Prostate gland (tissue), 2 donors: ENCODE data around the gene IL24. TPM values are rescaled to one million over a fixed set of nuclear protein-coding genes. Genes with fewer than 3 reads are reported as not detected.

Experiments used
- DNase-seq: peaks from one replicate; pipeline ENCODE4 v3.0.0-alpha.2; 2019; ENCODE audit warnings: low spot score
- H3K27ac ChIP-seq, 2 donors: fragments of 200-600 bp; sonication (generic); 2 replicates each; pipeline ENCODE4 v1.5.1; 2017 to 2019
- H3K27me3 ChIP-seq: fragments of 200-600 bp; sonication (generic); replicated peaks from 2 replicates; pipeline ENCODE4 v1.5.1; 2019; ENCODE audit not compliant: insufficient read depth
- H3K36me3 ChIP-seq, 2 donors: fragments of 200-600 bp; sonication (generic); 1 replicate in 1 of 2; 2 replicates in 1 of 2; pipeline versions ENCODE4 v1.5.1 to v1.8.1; 2017 to 2019
- H3K4me1 ChIP-seq: fragments of 200-600 bp; sonication (generic); replicated peaks from 2 replicates; pipeline ENCODE4 v1.5.1; 2019
- H3K4me3 ChIP-seq, 2 donors: fragments of 200-600 bp; sonication (generic); 2 replicates each; pipeline ENCODE4 v1.5.1; 2017 to 2019
- H3K9me3 ChIP-seq: fragments of 200-600 bp; sonication (generic); 2 replicates; pipeline ENCODE4 v1.5.1; 2017
- CTCF ChIP-seq, 4 experiments: fragments of 200-600 bp in 2 of 4; fragments of 450-650 bp in 2 of 4; sonication (generic) in 2 of 4; IDR thresholded peaks; 1 replicate in 3 of 4; 2 replicates in 1 of 4; pipeline ENCODE4 v1.5.1; 2016 to 2019; ENCODE audit warnings: antibody characterized with exemption in 4 of 4, mild to moderate bottlenecking in 2 of 4, moderate library complexity in 2 of 4
- POLR2A ChIP-seq: fragments of 450-650 bp; IDR thresholded peaks from one replicate; pipeline ENCODE4 v1.6.1; 2016; ENCODE audit warnings: antibody characterized with exemption, mild to moderate bottlenecking
- POLR2AphosphoS5 ChIP-seq: sonication (generic); formaldehyde crosslinking; IDR thresholded peaks from one replicate; pipeline ENCODE4 v1.6.1; 2017; ENCODE audit warnings: antibody characterized with exemption
- WGBS: methylation state at CpG from one replicate; pipeline ENCODE4 v1.1.5; 2018; 5-methylcytosine and 5-hydroxymethylcytosine counted together
- intact Hi-C: fragments of 100-400 bp; cut with DNase I; formaldehyde crosslinking; loops from one replicate; pipeline ENCODE4 v1.14.2; 2022
- total RNA-seq, 2 donors: library from RNA; depleted of rRNA; stranded (reverse); fragments of >200 nt; gene quantifications; one replicate each; pipeline ENCODE4 v1.1.0, GENCODE V29; 2016

IL24 gene
- total RNA-seq, 2 donors from 2014 or later: not detected

- no peak for DNase-seq
- Histone ChIP-seq H3K4me3 (no peak overlapping the region), H3K27me3 (no peaks in the 10 kb centered on the region), H3K36me3 (no peaks in the 10 kb centered on the region), H3K9me3 (no peaks in the 10 kb centered on the region), H3K4me1 (no peaks in the 10 kb centered on the region), H3K27ac (no peak overlapping the region)
- WGBS: 90% methylated on average over 4 of the region's 4 CpGs
- intact Hi-C loops: no loop called here
- TF ChIP-seq CTCF (IDR thresholded peaks at IDR 0.05): no peak
- no peak for TF ChIP-seq POLR2AphosphoS5
- TF ChIP-seq POLR2A: no peak
These were observed 37.1 kb upstream of the IL24 start for GRCh38 chr1:206860165-206860564.

GRCh38 chr1:206863266-206863665 lies 34.0 kb upstream of the IL24 start:
- no peak overlapping the region for H3K4me3 ChIP-seq
- intact Hi-C loops: no loop called here
- DNase-seq: no peak
- H3K4me1 ChIP-seq: no peaks in the 10 kb centered on the region
- H3K9me3 ChIP-seq: no peaks in the 10 kb centered on the region
- whole genome bisulfite sequencing: 33% methylated on average over 1 of the region's 1 CpG
- no peaks in the 10 kb centered on the region for H3K27me3 ChIP-seq
- no peaks in the 10 kb centered on the region for H3K36me3 ChIP-seq
- no peak overlapping the region for H3K27ac ChIP-seq
- TF ChIP-seq POLR2A: no peak
- no peak for TF ChIP-seq CTCF (IDR thresholded peaks at IDR 0.05)
- TF ChIP-seq POLR2AphosphoS5: no peak

- Histone ChIP-seq H3K27me3 (no peaks in the 10 kb centered on the region), H3K9me3 (no peaks in the 10 kb centered on the region), H3K27ac (no peak within 1 kb of the TSS), H3K36me3 (no peaks in the 10 kb centered on the region), H3K4me3 (no peak within 1 kb of the TSS), H3K4me1 (no peaks in the 10 kb centered on the region)
- WGBS: 50% methylated on average over 19 of the region's 19 CpGs
- TF ChIP-seq POLR2AphosphoS5: peak; percentile 76
- TF ChIP-seq CTCF (IDR thresholded peaks at IDR 0.05): peak; percentile 66 to 89 (median 84)
- no peak for TF ChIP-seq POLR2A
- intact Hi-C loops: loop anchor here (2.0 kb wide), 1 partner anchor 46 kb away; no protein-coding TSS in a partner anchor
- DNase-seq: peak; percentile 91
These were observed 32.1 kb upstream of the IL24 start, which contains the start of gene IL20 for GRCh38 chr1:206864939-206865671. TSS of gene IL20 (plus strand) at chr1:206865623. CDS start at chr1:206865853, 230 bp downstream.

- Histone ChIP-seq H3K4me3 (no peak overlapping the region), H3K9me3 (no peaks in the 10 kb centered on the region), H3K27me3 (no peaks in the 10 kb centered on the region), H3K4me1 (no peaks in the 10 kb centered on the region), H3K27ac (no peak overlapping the region), H3K36me3 (no peaks in the 10 kb centered on the region)
- intact Hi-C loops: no loop called here
- no peak for DNase-seq
- no peak for TF ChIP-seq CTCF (IDR thresholded peaks at IDR 0.05)
- no peak for TF ChIP-seq POLR2AphosphoS5
- no peak for TF ChIP-seq POLR2A
- WGBS: 35% methylated on average over 2 of the region's 2 CpGs
These were observed 31.2 kb upstream of the IL24 start for GRCh38 chr1:206866062-206866461.

DNA sequence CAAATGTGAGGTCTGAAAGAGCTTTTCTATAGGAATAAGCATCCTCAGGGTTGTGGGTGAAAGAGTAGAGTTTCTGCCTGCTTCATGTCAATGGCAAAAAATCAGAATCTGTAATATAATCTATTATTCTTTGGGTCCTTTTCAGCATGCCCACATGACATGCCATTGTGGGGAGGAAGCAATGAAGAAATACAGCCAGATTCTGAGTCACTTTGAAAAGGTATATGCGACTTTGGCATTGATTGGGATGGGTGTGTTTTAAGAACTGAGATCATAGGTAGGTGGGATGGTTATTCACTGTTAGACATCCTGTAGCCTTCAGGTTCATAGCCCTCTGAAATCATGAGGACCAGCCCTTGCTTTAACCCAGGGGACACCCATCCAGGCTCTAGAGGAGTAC lies 30.0 kb upstream of the IL24 start:
- no peak for DNase-seq
- Histone ChIP-seq H3K36me3 (no peaks in the 10 kb centered on the region), H3K27ac (no peak overlapping the region), H3K27me3 (no peaks in the 10 kb centered on the region), H3K9me3 (no peaks in the 10 kb centered on the region), H3K4me3 (no peak overlapping the region), H3K4me1 (no peaks in the 10 kb centered on the region)
- intact Hi-C loops: no loop called here
- TF ChIP-seq POLR2A (no peak), CTCF (IDR thresholded peaks at IDR 0.05) (no peak), POLR2AphosphoS5 (no peak)
- 84% methylated on average over 1 of the region's 1 CpG for WGBS
